ENCODE results near the gene CYP17A1. TPM values are rescaled to one million over a fixed set of nuclear protein-coding genes. Genes with fewer than 3 reads are reported as not detected.
"Not testable (repeated sequence)": the region's sequence is repeated elsewhere in the genome, so short reads cannot be mapped to it uniquely, and the experiment has no call there.

The CYP17A1 gene
- total and polyA plus RNA-seq, 4 donors: 0.44 to 0.79 (median 0.65) TPM

DNA sequence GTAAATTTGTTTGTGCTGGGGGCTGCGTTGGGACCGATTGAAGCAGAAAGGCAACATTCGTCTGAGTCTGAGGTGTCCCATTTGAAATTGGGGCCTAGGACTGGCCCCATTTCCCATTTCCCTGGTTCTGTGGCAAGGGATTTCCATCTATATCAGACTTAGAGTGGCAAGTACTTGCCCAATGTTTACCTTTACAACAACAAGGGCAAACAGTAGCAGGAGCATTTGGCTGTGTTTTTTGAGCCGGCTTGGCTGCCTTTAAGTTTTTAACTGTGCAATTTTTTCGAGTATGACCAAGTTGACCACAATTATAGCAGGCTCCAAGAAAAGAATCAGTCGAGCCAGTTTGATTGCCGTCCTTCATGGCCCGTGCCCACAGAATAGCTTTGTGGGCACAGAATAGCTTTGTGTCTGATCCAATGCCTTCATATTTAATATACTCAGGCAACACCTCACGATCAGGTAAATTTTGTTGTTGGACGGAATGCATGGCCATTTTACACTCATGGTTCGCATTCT lies 4.7 kb upstream of the CYP17A1 start:
- Histone ChIP-seq H3K4me3 (ENCODE audit: low read depth, low read length) (no peak overlapping the region), H3K9me3 (ENCODE audit: control insufficient read depth, insufficient read depth, low read length) (no peaks in the 10 kb centered on the region), H3K36me3 (ENCODE audit: control insufficient read depth, insufficient read depth, low read length) (no peaks in the 10 kb centered on the region), H3K27me3 (ENCODE audit: control insufficient read depth, insufficient read depth, low read length) (no peaks in the 10 kb centered on the region), H3K27ac (ENCODE audit: low read depth, low read length) (no peak overlapping the region), H3K4me1 (ENCODE audit: control insufficient read depth, insufficient read depth, low read length) (peaks cover 9% of the 10 kb centered on the region)
- 84% methylated on average over 10 of the region's 11 CpGs for WGBS (ENCODE audit: insufficient coverage)
- no peak for DNase-seq (ENCODE audit: low read depth in 4 of 6, low spot score in 6 of 6)

DNA sequence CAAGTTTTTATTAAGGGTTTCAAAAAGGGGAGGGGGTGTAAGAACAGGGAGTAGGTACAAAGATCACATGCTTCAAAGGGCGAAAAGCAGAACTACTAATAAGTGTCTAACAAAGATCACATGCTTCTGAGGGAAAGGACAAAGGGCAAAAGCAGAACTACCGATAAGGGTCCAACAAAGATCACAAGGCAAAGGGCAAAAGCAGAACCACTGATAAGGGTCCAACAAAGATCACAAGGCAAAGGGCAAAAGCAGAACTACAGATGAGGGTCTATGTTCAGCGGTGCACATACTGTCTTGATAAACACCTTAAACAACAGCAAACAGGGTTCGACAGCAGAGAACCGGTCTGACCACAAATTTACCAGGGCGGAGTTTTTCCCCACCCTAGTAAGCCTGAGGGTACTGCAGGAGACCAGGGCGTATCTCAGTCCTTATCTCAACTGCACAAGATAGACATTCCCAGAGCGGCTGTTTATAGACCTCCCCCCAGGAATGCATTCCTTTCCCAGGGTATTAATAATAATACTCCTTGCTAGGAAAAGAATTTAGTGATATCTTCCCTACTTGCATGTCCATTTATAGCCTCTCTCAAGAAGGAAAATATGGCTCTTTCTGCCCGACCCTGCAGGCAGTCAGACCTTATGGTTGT lies 1.2 kb upstream of the CYP17A1 start:
- not testable (repeated sequence) for DNase-seq (ENCODE audit: low read depth in 4 of 6, low spot score in 6 of 6); H3K36me3 ChIP-seq (ENCODE audit: control insufficient read depth, insufficient read depth, low read length); H3K27me3 ChIP-seq (ENCODE audit: control insufficient read depth, insufficient read depth, low read length); H3K9me3 ChIP-seq (ENCODE audit: control insufficient read depth, insufficient read depth, low read length); H3K27ac ChIP-seq (ENCODE audit: low read depth, low read length); H3K4me3 ChIP-seq (ENCODE audit: low read depth, low read length)
- WGBS (ENCODE audit: insufficient coverage): 95% methylated on average over 5 of the region's 9 CpGs
- peaks cover 14% of the 10 kb centered on the region for H3K4me1 ChIP-seq (ENCODE audit: control insufficient read depth, insufficient read depth, low read length)

DNA sequence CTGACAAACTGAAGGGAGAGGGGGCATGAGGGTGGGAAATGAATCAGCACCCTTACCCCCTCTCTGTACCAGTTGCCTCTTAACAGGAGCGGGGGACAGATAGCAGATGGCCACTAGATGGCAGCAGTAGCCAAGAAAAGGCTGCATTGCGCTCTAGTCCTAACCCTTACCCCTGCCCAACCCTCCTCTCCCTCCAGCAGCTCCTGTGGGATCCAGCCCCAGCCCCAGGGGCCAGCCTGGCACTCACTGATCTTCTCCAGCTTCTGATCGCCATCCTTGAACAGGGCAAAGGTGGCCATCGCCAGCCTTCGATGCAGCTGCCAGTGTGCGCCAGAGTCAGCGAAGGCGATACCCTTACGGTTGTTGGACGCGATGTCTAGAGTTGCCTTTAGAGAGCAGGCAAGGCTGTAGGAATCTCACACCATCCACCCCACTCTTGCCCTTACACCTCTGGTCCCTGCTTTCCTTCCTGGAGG lies 2.2 kb downstream of the CYP17A1 start:
- Histone ChIP-seq H3K4me3 (ENCODE audit: low read depth, low read length) (no peak overlapping the region), H3K27ac (ENCODE audit: low read depth, low read length) (no peak overlapping the region), H3K27me3 (ENCODE audit: control insufficient read depth, insufficient read depth, low read length) (no peaks in the 10 kb centered on the region), H3K4me1 (ENCODE audit: control insufficient read depth, insufficient read depth, low read length) (peaks cover 14% of the 10 kb centered on the region), H3K36me3 (ENCODE audit: control insufficient read depth, insufficient read depth, low read length) (no peaks in the 10 kb centered on the region), H3K9me3 (ENCODE audit: control insufficient read depth, insufficient read depth, low read length) (no peaks in the 10 kb centered on the region)
- peak in 5 of 6 donors; percentile 55 to 93 (median 66) for DNase-seq (ENCODE audit: low read depth in 4 of 6, low spot score in 6 of 6)
- 39% methylated on average over 8 of the region's 11 CpGs for WGBS (ENCODE audit: insufficient coverage)

DNA sequence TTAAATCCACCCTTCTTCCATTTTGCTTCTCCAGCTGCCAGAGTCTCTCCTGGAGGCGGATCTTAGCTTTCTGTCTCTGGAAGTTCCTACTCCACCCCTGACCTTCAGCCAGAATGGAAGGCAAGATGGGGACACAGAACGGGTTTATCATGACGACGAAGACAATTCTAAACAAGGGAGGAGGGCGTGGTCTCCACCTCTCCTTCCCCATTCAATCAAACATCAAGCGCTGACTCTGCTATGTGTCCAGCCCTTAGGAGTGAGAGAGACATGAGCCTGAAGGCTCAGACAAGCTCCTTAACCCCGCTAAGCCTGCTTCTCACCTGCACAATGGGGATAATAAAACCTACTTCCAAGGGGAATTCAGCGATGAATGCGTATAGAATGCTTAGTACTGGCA lies 3.1 kb downstream of the CYP17A1 start:
- WGBS (ENCODE audit: insufficient coverage): 87% methylated on average over 3 of the region's 9 CpGs
- H3K27ac ChIP-seq (ENCODE audit: low read depth, low read length): no peak overlapping the region
- no peaks in the 10 kb centered on the region for H3K27me3 ChIP-seq (ENCODE audit: control insufficient read depth, insufficient read depth, low read length)
- DNase-seq (ENCODE audit: low read depth in 4 of 6, low spot score in 6 of 6): no peak
- H3K4me3 ChIP-seq (ENCODE audit: low read depth, low read length): no peak overlapping the region
- no peaks in the 10 kb centered on the region for H3K9me3 ChIP-seq (ENCODE audit: control insufficient read depth, insufficient read depth, low read length)
- H3K36me3 ChIP-seq (ENCODE audit: control insufficient read depth, insufficient read depth, low read length): no peaks in the 10 kb centered on the region
- H3K4me1 ChIP-seq (ENCODE audit: control insufficient read depth, insufficient read depth, low read length): peaks cover 14% of the 10 kb centered on the region

DNA sequence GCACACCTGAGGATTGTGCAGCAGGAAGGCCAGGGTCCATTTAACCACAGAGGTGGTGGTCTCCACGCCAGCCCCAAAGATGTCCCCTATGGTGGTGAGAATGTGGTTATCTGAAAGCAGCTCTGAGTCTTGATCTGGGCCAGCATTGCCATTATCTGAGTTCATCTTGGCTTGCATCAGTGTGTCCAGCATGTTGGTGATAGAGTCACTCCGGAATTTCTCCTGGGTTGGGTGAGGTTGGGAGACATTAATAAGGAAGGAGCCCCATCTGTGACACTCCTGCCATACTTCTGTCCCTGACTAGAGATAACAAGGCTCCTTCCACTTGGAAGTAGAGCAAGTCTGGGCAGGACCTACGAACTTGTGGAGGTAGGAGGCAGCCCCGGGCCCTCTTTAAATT lies 4.2 kb downstream of the CYP17A1 start:
- no peak overlapping the region for H3K27ac ChIP-seq (ENCODE audit: low read depth, low read length)
- H3K27me3 ChIP-seq (ENCODE audit: control insufficient read depth, insufficient read depth, low read length): no peaks in the 10 kb centered on the region
- 100% methylated on average over 1 of the region's 4 CpGs for WGBS (ENCODE audit: insufficient coverage)
- no peak overlapping the region for H3K4me3 ChIP-seq (ENCODE audit: low read depth, low read length)
- H3K4me1 ChIP-seq (ENCODE audit: control insufficient read depth, insufficient read depth, low read length): peaks cover 14% of the 10 kb centered on the region
- no peaks in the 10 kb centered on the region for H3K9me3 ChIP-seq (ENCODE audit: control insufficient read depth, insufficient read depth, low read length)
- DNase-seq (ENCODE audit: low read depth in 4 of 6, low spot score in 6 of 6): no peak
- H3K36me3 ChIP-seq (ENCODE audit: control insufficient read depth, insufficient read depth, low read length): no peaks in the 10 kb centered on the region

DNA sequence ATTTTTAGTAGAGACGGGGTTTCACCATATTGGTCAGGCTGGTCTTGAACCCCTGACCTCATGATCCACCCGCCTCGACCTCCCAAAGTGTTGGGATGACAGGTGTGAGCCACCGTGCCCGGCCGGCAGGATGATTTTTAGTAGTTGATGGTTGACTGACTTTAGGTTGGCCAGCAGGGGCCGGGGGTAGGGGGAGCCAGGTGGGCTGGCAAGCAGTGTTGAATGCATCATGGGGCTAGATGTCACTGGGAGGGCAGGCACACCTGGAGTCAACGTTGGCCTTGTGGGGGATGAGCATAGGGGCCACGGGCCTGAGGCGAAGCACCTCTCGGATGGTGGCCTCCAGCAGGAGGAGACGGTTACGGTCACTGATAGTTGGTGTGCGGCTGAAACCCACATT lies 5.0 kb downstream of the CYP17A1 start:
- Histone ChIP-seq H3K36me3 (ENCODE audit: control insufficient read depth, insufficient read depth, low read length) (no peaks in the 10 kb centered on the region), H3K4me1 (ENCODE audit: control insufficient read depth, insufficient read depth, low read length) (peaks cover 9% of the 10 kb centered on the region), H3K4me3 (ENCODE audit: low read depth, low read length) (no peak overlapping the region), H3K27me3 (ENCODE audit: control insufficient read depth, insufficient read depth, low read length) (no peaks in the 10 kb centered on the region), H3K9me3 (ENCODE audit: control insufficient read depth, insufficient read depth, low read length) (no peaks in the 10 kb centered on the region), H3K27ac (ENCODE audit: low read depth, low read length) (no peak overlapping the region)
- no peak for DNase-seq (ENCODE audit: low read depth in 4 of 6, low spot score in 6 of 6)
- 95% methylated on average over 14 of the region's 14 CpGs for WGBS (ENCODE audit: insufficient coverage)

DNA sequence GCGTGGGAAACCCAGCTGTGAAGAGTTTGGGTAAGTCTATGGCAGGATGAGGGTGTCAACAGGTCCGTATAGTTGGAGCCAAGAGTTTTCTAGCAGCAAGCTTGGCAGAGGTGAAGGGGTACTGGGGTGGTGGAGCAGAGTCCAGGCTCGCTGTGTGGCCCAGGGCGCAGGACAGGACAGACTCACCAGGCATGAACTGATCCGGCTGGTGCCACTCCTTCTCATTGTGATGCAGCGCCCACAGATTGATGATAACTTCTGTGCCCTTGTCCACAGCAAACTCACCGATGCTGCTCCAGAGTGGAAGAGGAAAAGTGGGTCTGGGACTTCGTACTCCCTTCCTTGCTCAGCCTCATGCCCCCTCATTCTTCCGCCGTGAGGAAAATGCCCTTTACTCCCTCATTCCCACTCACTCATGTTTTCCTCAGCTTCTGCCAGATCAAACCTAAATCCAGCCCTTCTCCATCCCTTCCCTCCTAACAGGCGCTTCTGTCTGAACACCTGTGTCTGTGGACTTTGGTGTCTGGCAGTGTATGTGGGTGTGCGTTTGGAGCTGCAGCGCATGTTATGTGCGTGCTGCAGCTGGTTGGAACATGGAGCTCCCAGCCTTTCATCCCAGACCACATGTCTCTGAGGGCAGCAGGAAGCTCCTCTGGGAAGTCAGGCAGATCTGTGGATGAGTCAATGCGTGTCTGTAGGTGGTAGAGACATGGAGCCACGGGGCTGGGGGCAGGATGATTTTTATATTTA lies 5.7 kb downstream of the CYP17A1 start:
- no peak for DNase-seq (ENCODE audit: low read depth in 4 of 6, low spot score in 6 of 6)
- 81% methylated on average over 9 of the region's 16 CpGs for WGBS (ENCODE audit: insufficient coverage)
- Histone ChIP-seq H3K4me1 (ENCODE audit: control insufficient read depth, insufficient read depth, low read length) (peaks cover 5% of the 10 kb centered on the region), H3K9me3 (ENCODE audit: control insufficient read depth, insufficient read depth, low read length) (no peaks in the 10 kb centered on the region), H3K36me3 (ENCODE audit: control insufficient read depth, insufficient read depth, low read length) (no peaks in the 10 kb centered on the region), H3K27ac (ENCODE audit: low read depth, low read length) (no peak overlapping the region), H3K27me3 (ENCODE audit: control insufficient read depth, insufficient read depth, low read length) (no peaks in the 10 kb centered on the region), H3K4me3 (ENCODE audit: low read depth, low read length) (no peak overlapping the region)

DNA sequence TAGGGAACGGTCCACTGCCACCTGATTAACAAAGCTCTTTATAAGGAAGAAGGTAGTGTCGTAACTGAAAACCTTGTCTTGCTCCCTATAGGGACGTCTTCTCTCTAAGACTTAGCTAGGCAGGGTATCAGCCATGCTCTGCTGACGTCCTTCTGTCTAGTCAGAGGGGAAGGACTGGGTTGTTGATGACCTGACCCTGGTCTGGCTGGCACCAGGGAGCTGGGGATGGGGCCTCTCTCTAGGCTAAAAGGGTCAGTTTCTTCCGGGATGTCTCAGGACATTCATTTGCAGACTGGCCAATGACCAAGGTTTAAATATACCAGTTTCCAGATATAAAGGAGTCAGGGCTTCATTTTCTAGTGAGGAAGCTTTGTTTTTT lies 9.6 kb downstream of the CYP17A1 start:
- no peaks in the 10 kb centered on the region for H3K9me3 ChIP-seq (ENCODE audit: control insufficient read depth, insufficient read depth, low read length)
- no peak overlapping the region for H3K4me3 ChIP-seq (ENCODE audit: low read depth, low read length)
- H3K27me3 ChIP-seq (ENCODE audit: control insufficient read depth, insufficient read depth, low read length): no peaks in the 10 kb centered on the region
- H3K36me3 ChIP-seq (ENCODE audit: control insufficient read depth, insufficient read depth, low read length): no peaks in the 10 kb centered on the region
- WGBS (ENCODE audit: insufficient coverage): 29% methylated on average over 1 of the region's 5 CpGs
- no peak for DNase-seq (ENCODE audit: low read depth in 4 of 6, low spot score in 6 of 6)
- no peaks in the 10 kb centered on the region for H3K4me1 ChIP-seq (ENCODE audit: control insufficient read depth, insufficient read depth, low read length)
- no peak overlapping the region for H3K27ac ChIP-seq (ENCODE audit: low read depth, low read length)

DNA sequence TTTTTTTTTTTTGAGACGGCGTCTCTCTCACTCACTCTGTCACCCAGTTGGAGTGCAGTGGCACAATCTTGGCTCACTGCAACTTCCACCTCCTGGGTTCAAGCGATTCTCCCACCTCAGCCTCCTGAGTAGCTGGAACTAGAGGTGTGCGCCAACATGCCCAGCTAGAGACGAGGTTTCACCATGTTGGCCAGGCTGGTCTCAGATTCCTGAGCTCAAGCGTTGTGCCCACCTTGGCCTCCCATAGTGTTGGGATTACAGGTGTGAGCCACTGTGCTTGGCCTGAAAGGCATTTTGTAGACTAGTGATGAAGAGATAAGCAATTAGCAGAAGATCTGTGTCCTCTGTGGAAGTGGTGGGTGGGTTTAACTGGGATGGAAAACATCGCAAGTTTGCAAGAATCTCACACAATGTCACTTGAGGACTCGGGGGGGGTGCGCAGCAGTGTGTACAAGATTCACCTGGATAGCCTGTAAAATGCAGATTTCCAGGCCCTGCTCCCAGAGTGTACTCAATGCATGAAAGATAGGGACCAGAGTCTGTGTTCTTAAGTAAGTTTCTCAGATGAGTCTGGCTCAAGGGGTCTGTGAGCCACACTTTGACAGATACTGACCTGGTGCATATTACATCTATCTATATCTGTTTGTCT lies 10.9 kb downstream of the CYP17A1 start:
- H3K27me3 ChIP-seq (ENCODE audit: control insufficient read depth, insufficient read depth, low read length): no peaks in the 10 kb centered on the region
- no peaks in the 10 kb centered on the region for H3K4me1 ChIP-seq (ENCODE audit: control insufficient read depth, insufficient read depth, low read length)
- DNase-seq (ENCODE audit: low read depth in 4 of 6, low spot score in 6 of 6): no peak
- no peaks in the 10 kb centered on the region for H3K9me3 ChIP-seq (ENCODE audit: control insufficient read depth, insufficient read depth, low read length)
- WGBS (ENCODE audit: insufficient coverage): 93% methylated on average over 8 of the region's 9 CpGs
- H3K36me3 ChIP-seq (ENCODE audit: control insufficient read depth, insufficient read depth, low read length): peaks cover 3% of the 10 kb centered on the region
- no peak overlapping the region for H3K4me3 ChIP-seq (ENCODE audit: low read depth, low read length)
- H3K27ac ChIP-seq (ENCODE audit: low read depth, low read length): no peak overlapping the region

Data from spinal cord (tissue), 10 donors.